Raji (cell line): ENCODE data around the gene ASTN2.

ENCODE experiments used
- POLR2A ChIP-seq: IDR thresholded peaks from 2 replicates; pipeline ENCODE4 v1.6.1; 2011; ENCODE audit warnings: low read depth, low read length, control low read depth; ENCODE audit not compliant: insufficient read depth

ASTN2 gene

GRCh38 chr9:116558818-116559540 lies 855.9 kb downstream of the ASTN2 start:
- TF ChIP-seq POLR2A = no peak

GRCh38 chr9:116558035-116558434 lies 856.8 kb downstream of the ASTN2 start:
- no peak for TF ChIP-seq POLR2A

GRCh38 chr9:116555556-116556155 lies 859.2 kb downstream of the ASTN2 start:
- TF ChIP-seq POLR2A = no peak

DNA sequence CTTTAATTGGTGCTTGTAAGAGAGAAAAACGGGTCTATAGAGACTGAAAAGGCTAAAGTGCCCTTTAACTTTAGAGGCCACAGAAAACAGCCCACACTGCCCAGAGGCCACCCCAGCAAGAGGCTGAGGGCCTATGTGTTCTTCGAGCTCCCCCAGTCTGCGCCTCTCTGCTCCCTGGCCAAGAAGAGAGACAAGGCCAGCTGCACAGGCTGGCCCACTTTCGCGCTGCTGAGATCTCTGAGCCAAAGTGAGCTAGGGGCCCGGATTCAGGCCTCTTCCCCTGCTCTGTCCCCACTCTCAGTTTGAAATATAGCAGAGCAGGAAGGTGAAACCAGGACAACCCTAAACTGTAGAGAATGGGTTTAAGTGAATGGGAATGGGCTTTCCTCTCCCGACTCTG lies 859.7 kb downstream of the ASTN2 start:
- TF ChIP-seq POLR2A = no peak

DNA sequence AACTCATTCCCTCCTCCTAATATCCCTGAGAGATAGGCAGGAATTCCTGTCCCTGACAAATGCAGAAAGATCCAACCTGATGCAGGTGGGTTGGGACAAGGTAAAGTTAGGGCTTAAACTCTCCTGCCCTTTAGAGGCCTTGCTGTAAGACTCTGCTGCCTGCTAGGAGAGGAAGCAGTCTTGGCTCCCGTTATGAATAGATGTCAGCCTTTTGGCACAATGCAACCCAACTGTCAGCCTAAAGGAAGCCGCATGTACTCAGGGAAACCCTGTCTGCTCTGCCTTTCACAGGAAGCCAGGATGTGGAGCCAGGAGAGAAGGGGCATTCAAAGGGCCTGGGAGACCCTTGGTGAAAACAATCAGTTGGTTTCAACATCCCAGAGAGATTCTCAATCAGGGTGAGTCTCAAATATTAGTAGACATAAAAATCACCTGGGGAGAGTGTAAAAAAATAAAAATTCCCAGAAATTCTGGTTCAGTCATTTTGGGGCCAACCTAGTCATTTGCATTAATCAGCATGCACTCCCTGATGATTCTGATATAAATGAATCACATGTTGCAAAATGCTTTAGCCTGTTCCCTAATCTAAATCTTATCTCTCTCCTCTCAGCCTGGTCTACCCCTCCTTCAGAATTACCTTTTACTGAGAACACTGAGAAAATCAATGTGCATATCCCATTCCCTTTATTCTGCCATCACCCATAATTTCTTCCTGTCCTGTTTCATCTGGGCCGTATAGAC lies 864.0 kb downstream of the ASTN2 start:
- no peak for TF ChIP-seq POLR2A

DNA sequence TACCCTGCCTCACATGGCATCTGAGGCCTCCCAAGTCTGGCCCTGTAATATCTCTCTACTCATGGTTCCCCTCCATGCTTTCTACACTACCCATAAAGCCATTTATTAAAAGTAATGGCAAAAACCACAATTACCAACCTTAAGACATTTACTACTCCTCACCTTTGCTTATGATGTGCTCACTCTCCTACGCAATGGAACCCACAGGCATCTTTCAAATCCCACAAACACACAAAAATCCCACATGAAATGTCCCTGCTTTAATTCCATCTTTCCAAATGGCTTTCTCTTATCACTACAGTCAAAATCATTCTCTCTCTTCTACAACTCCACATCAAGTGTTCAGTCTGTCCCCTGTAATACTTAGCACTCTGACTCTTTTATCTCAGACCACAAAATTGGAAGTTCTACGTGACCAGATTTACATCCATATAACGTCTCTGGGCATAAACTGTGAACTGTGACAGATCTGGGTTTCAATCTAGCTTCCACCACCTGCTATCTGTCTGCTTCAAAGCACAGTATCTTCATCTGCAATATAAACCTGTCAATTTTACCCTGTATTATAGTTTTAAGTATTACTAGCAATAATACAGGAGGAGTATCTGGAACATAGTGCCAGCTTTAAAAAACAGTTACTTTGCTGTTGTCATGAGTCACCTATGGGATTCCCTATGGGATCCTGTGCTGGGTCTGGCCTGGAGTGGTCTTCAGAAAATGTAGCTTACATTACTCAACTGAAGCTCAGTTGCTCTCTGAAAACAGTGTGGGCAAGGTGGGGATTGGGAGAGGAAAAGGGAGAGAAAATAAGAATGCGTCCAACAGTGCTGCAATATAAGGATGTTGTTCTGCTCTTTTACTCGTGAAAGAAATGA lies 864.8 kb downstream of the ASTN2 start:
- TF ChIP-seq POLR2A = no peak

DNA sequence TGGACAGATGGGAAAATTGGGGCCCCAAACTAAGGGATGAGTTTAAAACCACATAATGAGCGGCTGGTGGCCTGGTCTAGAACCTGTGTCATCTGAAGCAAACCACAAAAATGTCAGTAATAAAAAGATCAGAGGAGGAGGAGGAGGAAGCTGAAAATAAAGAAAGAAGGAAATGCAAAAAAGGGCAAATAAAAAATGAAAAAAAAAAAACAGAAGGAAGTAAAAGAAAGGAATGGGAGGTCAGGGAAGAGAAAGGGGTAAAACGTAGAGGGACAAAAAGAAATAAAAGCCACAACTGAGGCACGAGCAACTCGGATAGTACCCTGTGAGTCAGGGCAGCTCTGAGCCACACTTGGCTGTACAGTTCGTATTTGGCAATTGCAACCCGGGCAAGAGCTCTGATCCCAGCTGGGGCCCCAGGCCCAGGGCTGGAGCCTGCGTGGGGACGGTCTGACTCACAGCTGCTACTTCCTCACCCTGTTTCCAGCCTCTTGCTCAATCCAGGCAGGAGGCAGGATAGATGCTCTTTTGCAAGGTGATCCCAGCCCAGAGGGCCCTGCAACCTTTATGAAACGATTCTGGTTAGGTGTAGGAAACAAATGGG lies 865.7 kb downstream of the ASTN2 start:
- no peak for TF ChIP-seq POLR2A

DNA sequence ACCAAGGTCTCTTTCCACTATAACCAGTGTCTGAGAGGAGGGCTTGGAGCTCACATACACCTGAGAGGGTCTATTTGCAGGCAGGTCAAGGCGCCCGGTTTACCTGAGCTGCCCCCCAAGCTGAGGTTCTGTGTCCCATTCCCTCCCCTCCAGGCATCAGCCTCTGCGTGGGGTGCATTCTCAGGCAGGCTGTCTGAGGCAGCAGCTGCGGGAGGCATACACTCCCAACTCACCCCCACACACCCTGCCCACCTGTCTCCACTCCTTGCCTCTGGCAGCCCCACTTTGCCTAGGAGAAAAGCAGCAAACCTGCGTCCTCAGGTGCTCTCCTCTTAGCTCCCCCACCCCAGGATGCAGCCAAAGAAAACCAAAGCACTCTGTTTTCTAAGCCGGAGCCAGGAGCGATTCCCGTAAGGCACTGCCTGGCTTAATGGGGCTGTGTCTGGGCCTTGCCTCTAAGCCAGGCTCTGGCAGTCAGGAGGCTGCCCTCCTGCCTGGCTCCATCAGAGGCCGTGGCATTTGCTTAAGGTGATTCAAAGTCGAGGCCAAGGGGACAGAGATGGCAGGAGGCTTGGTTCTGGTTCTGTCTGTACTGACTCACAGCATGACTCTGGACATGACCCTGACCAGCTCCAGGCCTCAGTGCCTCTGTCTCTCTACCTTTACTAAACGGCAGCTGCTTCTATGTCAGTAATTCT lies 867.0 kb downstream of the ASTN2 start:
- no peak for TF ChIP-seq POLR2A

GRCh38 chr9:116546711-116547581 lies 867.9 kb downstream of the ASTN2 start:
- TF ChIP-seq POLR2A = no peak

DNA sequence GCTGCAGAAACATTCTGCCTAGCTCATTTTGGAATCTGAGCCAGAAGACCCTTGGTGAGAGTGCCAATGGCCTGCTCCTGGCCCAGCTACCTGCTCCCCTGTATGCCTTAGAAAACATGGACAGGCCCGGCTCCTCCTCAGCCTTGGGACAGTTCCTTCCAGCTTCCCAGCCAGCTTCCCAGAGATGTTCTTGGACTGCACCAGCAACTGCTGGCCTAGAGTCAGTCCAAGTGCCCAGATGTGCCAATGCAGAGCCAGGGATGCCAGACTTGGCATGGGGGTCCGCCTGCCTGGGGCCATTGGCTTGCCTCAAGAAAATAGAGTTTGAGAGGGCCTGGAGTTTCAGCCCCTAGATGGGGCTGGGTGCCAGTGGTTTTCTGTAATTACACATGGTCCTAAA lies 870.0 kb downstream of the ASTN2 start:
- TF ChIP-seq POLR2A = no peak

- no peak for TF ChIP-seq POLR2A
Measured at GRCh38 chr9:116543731-116544400, 871.0 kb downstream of the ASTN2 start.

GRCh38 chr9:116541402-116541801 lies 873.5 kb downstream of the ASTN2 start:
- TF ChIP-seq POLR2A = no peak

DNA sequence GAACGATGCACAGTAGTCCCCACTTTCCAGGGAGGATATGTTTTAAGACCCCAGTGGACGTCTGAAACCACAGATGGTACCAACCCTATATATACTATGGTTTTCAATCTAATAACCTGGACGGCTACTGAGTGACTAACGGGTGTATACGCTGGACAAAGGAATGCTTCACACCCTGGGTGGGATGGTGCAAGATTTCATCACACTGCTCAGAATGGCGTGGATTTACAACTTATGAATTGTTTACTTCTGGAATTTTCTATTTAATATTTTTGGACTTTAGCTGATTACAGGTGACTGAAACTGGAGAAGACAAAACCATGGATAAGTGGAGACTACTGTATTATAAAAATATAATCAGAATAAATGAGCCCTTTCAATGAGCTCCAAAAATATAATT lies 875.3 kb downstream of the ASTN2 start:
- TF ChIP-seq POLR2A = no peak
